G401 (cell line): ENCODE results near the gene PSMD2. TPM values are rescaled to one million over a fixed set of nuclear protein-coding genes. Genes with fewer than 3 reads are reported as not detected.
"Not testable (repeated sequence)": the region's sequence is repeated elsewhere in the genome, so short reads cannot be mapped to it uniquely, and the experiment has no call there.

Experiments
- DNase-seq: peaks from one replicate; pipeline ENCODE4 v3.0.0-alpha.2; 2015; ENCODE audit warnings: low spot score
- in situ Hi-C: cut with HindIII; loops from 2 replicates; pipeline ENCODE4 v1.10.0; 2016; ENCODE audit warnings: low sequenced_read_pairs, mixed read lengths
- total RNA-seq: library from RNA; depleted of rRNA; stranded (reverse); fragments of >200 nt; shearing (Covaris generic); gene quantifications from 2 replicates; pipeline ENCODE4 v1.2.3, GENCODE V29; 2014; rRNA removed

Gene PSMD2
- total RNA-seq, result 629 and 907 TPM in 2 replicates

DNA sequence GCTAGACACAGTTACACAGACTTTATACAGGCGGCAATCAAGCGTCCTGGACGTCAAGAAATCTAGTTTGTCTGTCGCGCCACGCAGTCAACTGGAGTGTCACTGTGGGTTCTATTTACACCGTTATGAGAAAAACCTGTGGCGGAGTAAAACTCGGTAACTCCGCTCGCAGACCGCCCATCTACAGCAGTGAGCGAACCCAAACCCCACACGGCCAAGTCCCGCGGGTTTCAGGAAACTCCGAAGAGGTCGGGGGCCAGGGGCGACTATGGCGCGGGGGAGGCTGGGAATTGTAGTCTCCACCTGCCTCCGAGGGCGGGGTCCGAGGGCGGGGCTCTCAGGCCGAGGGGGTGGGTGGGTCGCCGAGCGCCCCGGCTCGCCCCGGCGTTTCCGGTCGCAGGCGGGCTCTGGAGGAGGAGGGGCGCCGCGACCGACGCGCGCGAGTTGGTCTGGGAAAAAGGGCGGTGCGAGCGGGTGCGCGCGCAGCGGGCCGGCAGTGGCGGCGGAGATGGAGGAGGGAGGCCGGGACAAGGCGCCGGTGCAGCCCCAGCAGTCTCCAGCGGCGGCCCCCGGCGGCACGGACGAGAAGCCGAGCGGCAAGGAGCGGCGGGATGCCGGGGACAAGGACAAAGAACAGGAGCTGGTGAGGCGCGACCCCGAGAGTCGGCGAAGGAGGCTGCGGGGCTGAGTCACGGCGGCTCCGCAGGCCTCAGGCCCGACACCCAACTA, at the start of gene PSMD2:
Gene PSMD2 (plus strand): TSS at position 483 of the 729 bp plus-strand sequence. CDS start 26 bp downstream, at position 509.
- in situ Hi-C loops, result no loop called here
- peak; percentile 97 for DNase-seq

DNA sequence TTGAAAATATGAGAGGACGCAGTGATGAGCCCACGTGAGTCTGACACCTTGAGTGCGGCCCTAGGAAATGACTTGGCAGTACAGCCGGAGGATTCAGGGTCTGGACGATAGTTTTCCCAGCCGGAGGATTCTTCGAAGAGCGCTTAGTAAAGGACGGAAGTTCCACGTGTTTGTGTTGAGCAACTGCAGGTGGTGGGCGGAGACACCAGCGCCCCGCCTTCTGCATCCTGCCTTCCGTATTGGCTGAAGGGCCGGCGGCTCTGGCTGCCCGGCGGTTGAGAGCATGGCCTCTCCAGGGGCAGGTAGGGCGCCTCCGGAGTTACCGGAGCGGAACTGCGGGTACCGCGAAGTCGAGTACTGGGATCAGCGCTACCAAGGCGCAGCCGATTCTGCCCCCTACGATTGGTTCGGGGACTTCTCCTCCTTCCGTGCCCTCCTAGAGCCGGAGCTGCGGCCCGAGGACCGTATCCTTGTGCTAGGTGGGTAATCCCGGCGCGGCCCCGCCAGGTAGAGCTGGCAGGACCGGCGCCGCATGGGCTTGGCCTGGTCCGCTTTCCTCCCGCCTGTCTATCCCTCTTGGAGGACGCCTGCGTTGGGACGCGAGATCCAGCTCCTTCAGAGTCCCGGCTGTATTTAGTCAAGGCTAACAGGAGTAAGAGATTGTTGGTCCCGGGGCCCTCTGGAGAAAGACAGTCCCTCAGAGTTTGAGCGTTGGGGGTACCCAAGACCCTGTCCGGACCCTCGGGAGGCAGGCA, 49.5 kb upstream of the PSMD2 start, which contains the start of gene EEF1AKMT4:
Gene EEF1AKMT4 (plus strand): TSS at position 261 of the 755 bp plus-strand sequence. CDS start 23 bp downstream, at position 284.
- peak; percentile 98 for DNase-seq
- in situ Hi-C loops, result no loop called here

DNA sequence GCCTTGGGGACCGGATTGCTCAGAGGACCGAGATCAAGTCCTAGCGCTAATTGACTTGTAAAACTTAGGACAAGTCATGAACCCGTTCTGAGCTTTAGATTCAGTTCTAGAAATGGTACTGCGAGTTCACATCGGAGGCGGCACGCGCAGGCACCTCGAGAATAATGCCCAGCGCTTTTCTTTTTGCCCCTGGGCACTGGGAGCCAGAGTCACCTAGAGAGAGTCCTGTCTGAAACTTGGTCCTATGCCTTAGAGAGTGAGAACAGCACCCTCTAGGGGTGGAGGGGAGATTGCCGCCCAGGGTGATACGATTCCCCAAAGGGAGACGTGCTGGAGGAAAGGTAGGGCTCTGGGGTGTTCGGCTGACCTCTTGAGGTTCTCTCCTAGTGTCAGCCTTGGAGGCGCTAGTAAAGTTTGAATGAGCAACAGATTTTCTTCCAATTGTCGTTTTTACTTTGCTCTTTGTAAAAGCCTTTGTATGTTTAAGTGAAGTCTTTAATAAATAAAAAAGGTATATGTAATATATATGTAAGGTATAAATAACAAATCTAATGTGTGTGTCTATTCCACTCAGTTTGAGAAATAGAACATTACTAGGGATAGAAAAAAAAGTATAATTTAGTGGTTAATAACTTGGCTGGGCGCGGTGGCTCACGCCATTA, 48.7 kb upstream of the PSMD2 start:
- peak; percentile 84 for DNase-seq
- in situ Hi-C loops, result no loop called here

DNA sequence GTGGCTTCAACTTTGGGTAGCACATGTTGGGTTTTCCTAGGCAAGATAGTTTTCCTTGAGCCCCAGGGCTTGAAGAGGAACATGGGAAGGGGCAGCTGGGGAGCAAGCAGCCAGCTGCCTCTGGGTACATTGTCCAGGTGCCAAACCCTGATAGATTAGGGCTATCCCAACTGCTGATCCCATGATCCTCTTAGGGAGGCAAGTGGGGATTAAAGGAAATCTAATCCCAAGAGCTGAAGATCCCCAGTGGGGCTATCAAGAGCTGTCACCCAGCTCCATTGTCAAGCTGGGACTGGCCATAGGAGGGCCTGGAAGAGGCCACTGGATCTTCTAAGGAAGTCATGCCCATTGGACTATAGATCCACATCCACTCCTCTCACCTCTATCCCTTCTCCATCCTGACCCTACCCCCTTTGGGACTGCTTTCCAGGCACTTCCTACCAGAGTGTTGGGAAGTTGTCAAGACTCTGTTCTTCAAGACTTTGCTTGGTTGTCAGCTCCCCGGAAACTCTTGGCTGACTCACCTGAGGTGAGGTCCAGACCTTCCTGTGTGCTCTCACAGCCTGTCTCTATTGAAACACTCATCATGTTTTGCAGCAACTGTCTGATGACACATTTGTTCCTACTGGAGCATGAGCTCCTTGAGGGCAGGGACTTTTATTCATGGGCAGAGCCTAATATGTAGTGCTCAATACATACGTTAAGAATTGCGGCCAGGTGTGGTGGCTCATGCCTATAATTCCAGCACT, 43.6 kb upstream of the PSMD2 start:
- in situ Hi-C loops, result no loop called here
- DNase-seq, result no peak

DNA sequence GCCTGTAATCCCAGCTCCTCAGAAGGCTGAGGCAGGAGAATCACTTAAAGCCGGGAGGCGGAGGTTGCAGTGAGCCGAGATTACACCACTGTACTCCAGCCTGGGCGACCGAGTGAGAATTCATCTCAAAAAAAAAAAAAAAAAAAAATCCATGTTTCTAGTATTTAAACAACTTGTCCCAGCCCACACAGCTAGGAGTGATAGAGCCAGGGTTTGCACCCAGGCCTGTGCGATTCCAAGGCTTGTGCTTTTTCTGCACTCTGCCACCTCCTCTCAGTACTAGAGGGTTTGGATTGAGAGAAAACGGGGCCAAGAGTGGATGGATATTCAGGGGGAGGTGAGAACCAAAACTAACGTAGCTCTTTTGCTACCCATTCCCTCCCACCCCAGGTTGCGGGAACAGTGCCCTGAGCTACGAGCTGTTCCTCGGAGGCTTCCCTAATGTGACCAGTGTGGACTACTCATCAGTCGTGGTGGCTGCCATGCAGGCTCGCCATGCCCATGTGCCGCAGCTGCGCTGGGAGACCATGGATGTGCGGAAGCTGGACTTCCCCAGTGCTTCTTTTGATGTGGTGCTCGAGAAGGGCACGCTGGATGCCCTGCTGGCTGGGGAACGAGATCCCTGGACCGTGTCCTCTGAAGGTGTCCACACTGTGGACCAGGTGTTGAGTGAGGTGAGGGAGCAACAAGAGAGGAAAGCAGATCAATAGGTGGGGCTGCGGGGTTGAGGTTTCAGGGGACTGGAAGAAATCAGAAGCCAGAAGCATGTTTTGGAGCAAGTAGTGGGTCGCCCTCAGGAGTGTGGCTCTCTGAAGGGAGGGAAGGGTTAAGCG, 41.7 kb upstream of the PSMD2 start:
- DNase-seq, result no peak
- in situ Hi-C loops, result no loop called here

DNA sequence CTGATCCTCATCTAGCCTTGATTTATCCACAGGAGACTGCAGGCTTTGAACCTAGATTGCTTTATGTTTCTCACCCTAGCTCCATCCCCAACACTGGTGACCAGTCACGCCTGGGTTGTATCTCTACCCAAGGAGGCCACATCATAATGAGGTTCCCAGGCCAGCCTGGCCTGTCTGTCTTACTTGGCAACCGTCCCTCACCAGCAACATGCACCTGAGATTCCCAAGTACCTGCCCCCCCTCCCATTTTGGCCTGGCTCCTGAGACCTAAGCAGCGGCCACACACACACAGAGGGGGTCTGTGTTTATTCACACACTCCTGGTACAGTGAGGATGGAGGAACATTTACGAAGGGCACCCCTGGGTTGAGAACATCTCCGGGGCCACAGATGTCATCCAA, 40.1 kb upstream of the PSMD2 start:
- in situ Hi-C loops, result no loop called here
- DNase-seq, result peak; percentile 26

DNA sequence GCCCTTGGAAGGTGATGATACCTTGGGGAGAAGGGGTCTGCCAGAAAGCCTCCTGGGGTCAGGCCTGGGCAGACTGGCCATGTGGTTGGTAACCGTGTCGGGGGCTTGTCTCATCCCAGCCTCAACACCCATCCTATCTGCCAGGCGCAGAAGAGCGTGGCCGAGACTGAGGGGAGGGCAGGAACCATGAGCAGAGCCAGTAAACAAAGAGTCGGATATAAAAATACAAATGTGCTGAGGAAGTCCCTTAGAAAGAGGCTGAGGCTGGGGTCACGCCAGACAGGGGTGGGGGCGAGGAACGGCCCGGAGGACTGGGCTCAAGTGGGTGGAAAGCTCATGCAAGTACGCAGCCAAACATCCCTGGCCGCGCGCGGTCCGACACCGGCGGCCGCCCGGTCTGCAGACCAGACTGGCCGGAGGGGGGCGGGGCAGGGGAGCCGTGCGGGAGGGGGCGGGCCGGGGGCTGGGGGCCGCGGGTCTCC, 39.6 kb upstream of the PSMD2 start:
- DNase-seq, result peak; percentile 26
- in situ Hi-C loops, result no loop called here

DNA sequence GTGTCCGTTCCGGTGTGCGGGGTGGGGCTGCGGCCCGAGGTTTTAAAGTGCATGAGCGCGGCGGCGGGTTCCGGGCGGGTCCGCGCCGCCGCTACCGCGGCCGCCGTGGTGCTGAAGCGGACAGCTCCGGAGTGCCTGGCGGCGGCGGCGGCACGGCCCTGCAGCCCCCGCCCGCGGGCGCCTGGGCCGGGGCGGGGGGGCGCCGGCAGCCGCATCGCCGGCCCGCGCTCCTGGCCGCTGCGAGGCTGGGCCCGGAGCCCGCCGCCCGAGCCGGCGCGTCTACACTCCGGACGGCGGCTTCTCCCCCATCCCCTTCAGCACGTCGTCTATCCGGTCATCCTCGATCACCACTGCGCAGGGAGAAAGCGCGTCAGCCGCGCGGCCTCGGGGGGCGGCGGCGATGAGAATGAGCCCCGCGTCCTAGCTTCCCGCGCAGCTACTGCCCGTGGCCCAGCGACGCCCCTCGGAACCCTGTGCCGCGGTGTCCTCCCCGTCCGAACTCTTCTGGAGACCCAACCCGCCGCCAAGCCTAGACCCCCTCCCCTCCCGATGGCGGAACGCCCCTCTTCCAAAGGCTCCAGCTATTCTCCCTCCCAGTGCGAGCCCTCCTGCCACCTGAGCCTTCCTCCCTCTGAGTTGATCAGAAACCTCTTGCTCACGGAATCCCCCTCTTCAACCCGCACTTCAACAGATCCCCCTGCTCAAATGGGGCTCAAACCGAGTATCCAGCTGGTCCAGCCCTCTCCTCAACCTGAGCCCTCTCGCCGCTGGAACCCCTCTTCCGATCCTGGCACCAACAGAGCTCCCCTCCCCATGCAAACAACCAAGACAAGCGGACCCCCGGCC, 38.9 kb upstream of the PSMD2 start:
- DNase-seq, result peak; percentile 28
- in situ Hi-C loops, result no loop called here

DNA sequence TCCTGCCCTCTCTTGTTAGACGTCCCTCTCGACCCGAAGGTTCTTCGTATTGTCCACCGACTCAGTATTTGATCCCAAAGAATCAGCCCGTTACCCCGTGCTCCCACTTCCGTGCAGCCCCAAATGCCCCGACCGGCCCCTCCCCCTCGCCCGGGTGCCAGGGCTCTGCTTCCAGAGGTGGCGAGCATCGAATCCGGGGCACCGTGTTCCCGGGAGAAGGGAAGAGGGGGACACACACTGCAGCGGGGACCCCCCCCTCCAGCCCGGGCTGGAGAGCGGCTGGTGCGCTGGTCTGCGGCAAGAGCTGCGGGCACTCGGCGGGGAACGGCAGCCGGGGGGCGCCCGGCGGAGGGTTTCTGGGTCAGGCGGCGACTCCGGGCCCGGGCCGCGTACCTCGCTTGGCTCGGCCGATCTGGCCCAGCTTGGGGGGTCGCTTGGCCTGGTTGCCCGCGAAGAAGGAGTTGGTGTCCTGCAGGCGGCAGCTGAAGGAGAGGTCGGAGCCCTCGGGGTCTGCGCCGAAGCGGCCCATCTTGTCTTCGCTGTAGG, 38.2 kb upstream of the PSMD2 start:
- in situ Hi-C loops, result no loop called here
- DNase-seq, result peak; percentile 33

DNA sequence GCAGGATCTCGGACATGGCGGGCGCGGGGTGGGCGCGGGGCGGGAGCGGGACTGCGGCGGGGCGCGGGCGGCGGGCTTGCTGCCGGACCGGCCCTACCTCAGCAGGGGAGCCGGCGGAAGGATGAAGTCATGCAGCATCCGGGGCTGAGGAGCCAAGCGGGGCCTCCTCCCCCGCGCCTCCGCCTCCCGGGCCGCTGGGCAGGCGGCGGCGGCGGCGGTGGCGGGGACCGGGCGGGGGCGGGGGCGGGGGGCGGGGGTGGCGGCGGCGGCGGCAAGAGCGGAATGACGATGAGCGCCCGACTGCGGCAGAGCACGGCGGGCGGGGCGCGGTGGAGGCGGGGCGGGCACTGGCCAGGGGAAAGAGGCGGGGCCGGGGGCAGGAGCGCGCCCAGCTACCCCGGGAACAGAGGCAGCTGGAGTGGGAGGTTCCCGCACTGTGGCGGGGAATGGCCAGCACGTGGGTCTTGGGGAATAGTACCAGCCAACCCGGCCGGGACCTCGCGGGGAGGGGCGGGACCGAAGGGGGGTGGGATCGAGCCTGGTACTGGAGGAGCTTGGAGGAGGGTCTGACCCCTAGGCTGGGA, 37.7 kb upstream of the PSMD2 start, which contains the start of gene CAMK2N2:
Gene CAMK2N2 (minus strand): TSS at position 284 of the 584 bp plus-strand sequence. CDS start 268 bp downstream, at position 16.
- DNase-seq, result peak; percentile 70
- in situ Hi-C loops, result no loop called here

DNA sequence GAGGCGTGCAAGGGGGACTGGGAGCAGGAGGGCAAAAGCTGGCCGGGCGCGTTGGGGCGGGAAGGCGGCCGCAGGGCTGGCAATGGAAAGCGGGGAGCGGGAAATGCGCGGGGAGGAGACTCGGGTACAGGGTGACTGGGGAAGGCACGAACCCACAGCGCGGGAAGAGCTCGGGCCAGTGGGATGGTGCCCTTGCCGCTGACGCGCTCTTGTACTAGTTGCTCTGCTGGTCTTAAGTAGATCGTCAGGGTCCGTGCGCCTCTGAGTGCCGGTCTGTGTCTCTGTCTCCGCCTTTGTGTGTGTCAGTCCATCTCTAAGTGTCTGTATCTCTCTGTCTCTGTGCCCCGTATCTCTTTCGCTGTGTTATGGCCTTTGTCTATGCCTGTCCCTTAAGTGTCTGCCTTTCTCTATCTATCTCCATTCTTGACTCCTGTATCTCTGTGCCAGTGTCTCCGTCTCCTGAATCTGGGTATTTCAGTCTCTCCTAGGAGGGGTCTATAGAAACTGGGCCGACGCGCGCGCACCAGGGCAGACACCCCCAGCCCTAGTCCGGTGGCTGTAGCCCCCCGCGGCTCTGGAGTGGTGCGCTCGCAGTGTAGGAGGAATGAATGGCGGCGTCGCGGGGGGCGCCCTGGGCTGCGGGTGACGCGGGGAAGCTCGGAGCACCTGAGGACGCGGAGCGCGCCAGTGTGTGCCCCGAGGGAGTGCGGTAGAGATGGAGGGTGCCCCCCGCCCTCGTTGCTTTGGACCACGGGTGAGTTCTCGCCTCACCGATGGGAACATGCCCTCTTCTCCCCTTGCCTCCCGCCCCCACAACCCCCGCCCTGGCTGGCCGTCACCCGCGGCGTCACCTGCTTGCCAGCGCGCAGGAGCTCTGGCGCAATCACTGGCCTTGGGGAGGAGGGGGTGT, 36.9 kb upstream of the PSMD2 start:
- in situ Hi-C loops, result no loop called here
- peak; percentile 64 for DNase-seq

DNA sequence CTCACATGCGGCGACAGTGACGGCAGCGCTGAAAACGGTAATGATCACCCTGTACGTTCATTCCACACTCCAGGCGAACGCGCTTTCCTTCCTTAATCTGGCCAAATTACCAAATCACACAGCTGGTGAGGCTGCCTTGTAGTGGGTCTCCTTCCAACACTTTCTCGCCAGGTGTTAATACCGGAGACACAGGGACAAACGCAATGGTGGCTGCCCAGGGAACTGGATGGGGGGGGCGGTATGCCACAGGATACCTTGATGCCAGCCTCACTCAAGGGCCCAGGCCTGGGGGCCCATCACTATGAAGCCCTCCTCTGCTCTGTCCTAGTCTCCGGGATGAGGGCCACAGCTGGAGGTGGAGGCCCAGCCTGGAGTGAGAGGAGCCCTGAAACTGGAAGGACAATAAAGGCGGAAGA, 36.3 kb upstream of the PSMD2 start:
- in situ Hi-C loops, result no loop called here
- DNase-seq, result peak; percentile 27

DNA sequence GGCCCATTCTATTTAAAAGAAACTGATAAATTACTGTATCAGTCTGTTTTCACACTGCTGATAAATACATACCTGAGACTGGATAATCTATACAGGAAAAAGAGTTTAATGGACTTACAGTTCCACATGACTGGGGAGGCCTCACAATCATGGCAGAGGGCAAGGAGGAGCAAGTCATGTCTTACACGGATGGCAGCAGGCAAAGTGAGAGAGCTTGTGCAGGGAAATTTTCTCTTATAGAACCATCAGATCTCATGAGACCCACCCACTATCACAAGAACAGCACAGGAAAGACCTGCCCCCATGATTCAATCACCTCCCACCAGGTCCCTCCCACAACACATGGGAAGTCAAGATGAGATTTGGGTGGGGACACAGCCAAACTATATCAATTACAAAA, 31.8 kb upstream of the PSMD2 start:
- in situ Hi-C loops, DNase-seq: not testable (repeated sequence)

DNA sequence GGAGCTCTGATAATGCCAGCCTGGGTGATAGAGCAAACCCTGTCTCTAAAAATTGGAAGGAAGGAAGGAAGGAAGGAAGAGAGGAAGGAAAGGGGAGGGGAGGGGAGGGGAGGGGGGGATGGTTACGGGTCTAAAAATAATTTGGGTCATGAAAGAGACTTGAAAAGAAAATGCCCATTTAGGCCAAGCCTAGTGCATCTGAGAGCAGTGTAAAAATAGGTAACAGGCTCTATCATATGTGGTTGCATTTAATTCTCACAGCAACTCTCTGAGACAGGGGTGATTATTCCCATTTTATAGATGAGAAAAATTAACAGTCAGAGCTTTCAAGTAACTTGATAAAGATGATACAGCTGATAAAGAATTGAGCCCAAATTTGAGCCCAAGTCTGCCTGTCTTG, 26.8 kb upstream of the PSMD2 start:
- in situ Hi-C loops, result no loop called here

DNA sequence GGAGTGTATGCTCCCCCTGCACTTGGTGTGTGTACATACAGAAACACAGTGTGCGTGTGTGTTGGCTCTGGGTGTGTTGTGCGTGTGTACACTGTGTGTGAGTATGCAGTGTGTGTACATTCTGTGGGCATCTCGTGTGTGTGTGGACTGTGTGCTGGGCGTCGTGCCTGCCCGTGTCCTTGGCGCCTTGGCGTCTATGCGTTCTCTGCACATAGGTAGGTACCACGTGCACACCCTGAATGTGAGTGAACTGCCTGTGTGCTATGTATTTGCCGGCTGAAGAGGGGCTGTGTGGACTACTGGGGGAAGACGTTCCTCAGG, 23.7 kb upstream of the PSMD2 start:
- no peak for DNase-seq
- in situ Hi-C loops, result no loop called here

More for the DNA sequence above, 26.8 kb upstream of the PSMD2 start:
- DNase-seq, result no peak
